Suprapubic skin (tissue), 4 donors: ENCODE measurements around the gene NDUFV2. TPM values are rescaled to one million over a fixed set of nuclear protein-coding genes. Genes with fewer than 3 reads are reported as not detected.
A peak's percentile ranks its signal among the peaks of the same experiment; 100 is the strongest.

ENCODE experiments used
- DNase-seq, 2 donors: peaks; one replicate each; pipeline ENCODE4 v3.0.0-alpha.2; 2019; ENCODE audit warnings: low spot score in 2 of 2
- H3K27ac ChIP-seq: fragments of 200-600 bp; sonication (generic); one replicate; pipeline ENCODE4 v1.5.1; 2019
- H3K27me3 ChIP-seq: fragments of 200-600 bp; sonication (generic); one replicate; pipeline ENCODE4 v1.5.1; 2019
- H3K36me3 ChIP-seq: fragments of 200-600 bp; sonication (generic); one replicate; pipeline ENCODE4 v1.5.1; 2019
- H3K4me1 ChIP-seq: fragments of 200-600 bp; sonication (generic); one replicate; pipeline ENCODE4 v1.5.1; 2019
- H3K4me3 ChIP-seq: fragments of 200-600 bp; sonication (generic); one replicate; pipeline ENCODE4 v1.5.1; 2019; ENCODE audit warnings: mild to moderate bottlenecking
- H3K9me3 ChIP-seq: fragments of 200-600 bp; sonication (generic); one replicate; pipeline ENCODE4 v1.5.1; 2019
- EP300 ChIP-seq: sonication (generic); formaldehyde crosslinking; IDR thresholded peaks from one replicate; pipeline ENCODE4 v1.6.1; 2017; ENCODE audit warnings: antibody characterized with exemption
- POLR2A ChIP-seq, 2 donors: fragments of 450-650 bp; IDR thresholded peaks; one replicate each; pipeline ENCODE4 v1.6.1; 2017; ENCODE audit warnings: antibody characterized with exemption in 2 of 2, mild to moderate bottlenecking in 2 of 2, moderate library complexity in 2 of 2
- POLR2AphosphoS5 ChIP-seq, 3 donors: sonication (generic); formaldehyde crosslinking; IDR thresholded peaks; one replicate each; pipeline ENCODE4 v1.6.1; 2017; ENCODE audit warnings: antibody characterized with exemption in 3 of 3
- WGBS: methylation state at CpG from one replicate; pipeline ENCODE4 v1.1.5; 2018; 5-methylcytosine and 5-hydroxymethylcytosine counted together
- total RNA-seq, 4 donors: library from RNA; depleted of rRNA; stranded (reverse); fragments of >200 nt; gene quantifications; one replicate each; pipeline ENCODE4 v1.1.0, GENCODE V29; 2016
- TF ChIP-seq, protein P1 (sequence below), 2 donors: fragments of 200-600 bp in 1 of 2; fragments of 450-650 bp in 1 of 2; sonication (generic) in 1 of 2; IDR thresholded peaks; one replicate each; pipeline ENCODE4 v1.5.1; 2016 to 2019; ENCODE audit warnings: antibody characterized with exemption in 2 of 2, mild to moderate bottlenecking in 1 of 2, moderate library complexity in 1 of 2

NDUFV2 gene
- total RNA-seq, 4 donors from 2014 or later = 107 to 137 (median 124) TPM

DNA sequence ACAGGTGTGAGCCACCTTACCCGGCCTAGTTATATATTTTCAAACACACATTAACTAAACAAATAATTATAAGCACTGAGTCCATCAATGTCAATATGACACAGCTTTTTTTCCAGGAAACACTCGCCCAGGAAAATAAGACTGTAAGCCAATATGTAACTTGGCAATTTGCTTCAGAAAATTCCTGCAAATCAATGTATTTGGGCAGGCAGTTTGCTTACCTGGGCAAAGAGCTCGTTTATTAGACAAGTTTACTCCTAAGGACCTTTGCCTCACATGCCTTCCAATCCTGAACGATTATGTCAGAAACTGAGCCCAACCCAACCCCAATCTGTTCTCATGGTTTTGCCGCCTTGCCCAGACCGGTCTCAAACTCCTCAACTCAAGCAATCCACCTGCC, 34.7 kb upstream of the NDUFV2 start:
- H3K9me3 ChIP-seq = no peaks in the 10 kb centered on the region
- no peak for DNase-seq
- 72% methylated on average over 6 of the region's 6 CpGs for WGBS
- no peaks in the 10 kb centered on the region for H3K4me1 ChIP-seq
- no peak overlapping the region for H3K27ac ChIP-seq
- no peaks in the 10 kb centered on the region for H3K36me3 ChIP-seq
- no peaks in the 10 kb centered on the region for H3K27me3 ChIP-seq
- no peak overlapping the region for H3K4me3 ChIP-seq
- TF ChIP-seq POLR2A (IDR thresholded peaks at IDR 0.05) (no peak), POLR2AphosphoS5 (IDR thresholded peaks at IDR 0.05) (no peak), EP300 (no peak)
- TF ChIP-seq, protein P1, sequence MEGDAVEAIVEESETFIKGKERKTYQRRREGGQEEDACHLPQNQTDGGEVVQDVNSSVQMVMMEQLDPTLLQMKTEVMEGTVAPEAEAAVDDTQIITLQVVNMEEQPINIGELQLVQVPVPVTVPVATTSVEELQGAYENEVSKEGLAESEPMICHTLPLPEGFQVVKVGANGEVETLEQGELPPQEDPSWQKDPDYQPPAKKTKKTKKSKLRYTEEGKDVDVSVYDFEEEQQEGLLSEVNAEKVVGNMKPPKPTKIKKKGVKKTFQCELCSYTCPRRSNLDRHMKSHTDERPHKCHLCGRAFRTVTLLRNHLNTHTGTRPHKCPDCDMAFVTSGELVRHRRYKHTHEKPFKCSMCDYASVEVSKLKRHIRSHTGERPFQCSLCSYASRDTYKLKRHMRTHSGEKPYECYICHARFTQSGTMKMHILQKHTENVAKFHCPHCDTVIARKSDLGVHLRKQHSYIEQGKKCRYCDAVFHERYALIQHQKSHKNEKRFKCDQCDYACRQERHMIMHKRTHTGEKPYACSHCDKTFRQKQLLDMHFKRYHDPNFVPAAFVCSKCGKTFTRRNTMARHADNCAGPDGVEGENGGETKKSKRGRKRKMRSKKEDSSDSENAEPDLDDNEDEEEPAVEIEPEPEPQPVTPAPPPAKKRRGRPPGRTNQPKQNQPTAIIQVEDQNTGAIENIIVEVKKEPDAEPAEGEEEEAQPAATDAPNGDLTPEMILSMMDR (IDR thresholded peaks at IDR 0.05) = no peak

- TF ChIP-seq, protein P1 (IDR thresholded peaks at IDR 0.05) = no peak
- TF ChIP-seq EP300 (no peak), POLR2AphosphoS5 (IDR thresholded peaks at IDR 0.05) (no peak), POLR2A (IDR thresholded peaks at IDR 0.05) (no peak)
- Histone ChIP-seq H3K4me3 (no peak overlapping the region), H3K27me3 (no peaks in the 10 kb centered on the region), H3K9me3 (no peaks in the 10 kb centered on the region), H3K4me1 (peaks cover 2% of the 10 kb centered on the region), H3K36me3 (no peaks in the 10 kb centered on the region), H3K27ac (no peak overlapping the region)
- no peak for DNase-seq
- 87% methylated on average over 2 of the region's 2 CpGs for WGBS
Observed at GRCh38 chr18:9068346-9068745, 34.2 kb upstream of the NDUFV2 start.

DNA sequence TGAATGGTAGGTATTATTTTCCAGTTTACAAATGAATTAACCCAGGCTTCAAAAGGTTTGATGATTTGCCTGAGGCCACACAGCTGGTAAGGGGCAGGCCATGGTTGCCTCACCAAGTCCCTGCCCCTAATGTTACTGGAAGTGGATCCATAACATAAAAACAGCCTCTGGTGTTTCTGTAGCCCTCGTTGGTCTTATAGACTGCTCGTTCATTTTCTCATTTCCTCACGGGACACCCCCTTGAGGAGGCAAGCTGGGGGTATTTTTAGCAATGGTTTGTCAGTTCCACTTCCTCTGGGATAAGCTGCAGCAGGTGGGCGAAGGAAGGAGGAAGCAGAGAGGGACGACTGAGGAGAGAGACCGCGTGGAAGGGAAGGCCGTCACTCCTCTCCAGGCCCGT, 32.9 kb upstream of the NDUFV2 start:
- DNase-seq = no peak
- WGBS = 54% methylated on average over 9 of the region's 9 CpGs
- no peak overlapping the region for H3K27ac ChIP-seq

DNA sequence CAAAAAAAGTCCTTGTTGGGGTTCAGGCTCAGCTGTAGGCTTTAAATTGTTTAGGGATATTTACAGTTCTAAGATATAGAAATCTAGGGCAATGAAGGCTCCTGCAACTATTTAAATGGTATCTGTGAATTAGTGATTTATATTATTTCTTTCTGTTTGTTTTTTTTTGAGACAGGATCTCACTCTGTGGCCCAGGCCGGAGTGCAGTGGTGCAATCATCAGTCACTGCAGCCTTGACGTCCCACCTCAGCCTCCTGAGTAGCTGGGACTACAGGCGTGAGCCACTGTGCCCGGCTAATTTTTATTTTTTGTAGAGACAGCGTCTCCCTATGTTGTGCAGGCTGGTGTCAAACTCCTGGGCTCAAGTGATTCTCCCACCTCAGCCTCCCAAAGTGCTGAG, 32.3 kb upstream of the NDUFV2 start:
- no peak overlapping the region for H3K4me3 ChIP-seq
- no peaks in the 10 kb centered on the region for H3K36me3 ChIP-seq
- H3K9me3 ChIP-seq = no peaks in the 10 kb centered on the region
- no peaks in the 10 kb centered on the region for H3K27me3 ChIP-seq
- no peak overlapping the region for H3K27ac ChIP-seq
- no peak for DNase-seq
- H3K4me1 ChIP-seq = peaks cover 10% of the 10 kb centered on the region
- WGBS = 90% methylated on average over 5 of the region's 5 CpGs
- TF ChIP-seq EP300 = no peak
- no peak for TF ChIP-seq POLR2A (IDR thresholded peaks at IDR 0.05)
- TF ChIP-seq POLR2AphosphoS5 (IDR thresholded peaks at IDR 0.05) = no peak
- TF ChIP-seq, protein P1 (IDR thresholded peaks at IDR 0.05) = no peak

More for the DNA sequence above, 32.9 kb upstream of the NDUFV2 start:
- Histone ChIP-seq H3K27me3 (no peaks in the 10 kb centered on the region), H3K36me3 (no peaks in the 10 kb centered on the region), H3K4me3 (no peak overlapping the region), H3K9me3 (no peaks in the 10 kb centered on the region), H3K4me1 (peaks cover 10% of the 10 kb centered on the region)
- TF ChIP-seq, protein P1 (IDR thresholded peaks at IDR 0.05) = no peak
- TF ChIP-seq POLR2A (IDR thresholded peaks at IDR 0.05) (no peak), EP300 (no peak), POLR2AphosphoS5 (IDR thresholded peaks at IDR 0.05) (no peak)

GRCh38 chr18:9079818-9080528, 22.5 kb upstream of the NDUFV2 start:
- H3K36me3 ChIP-seq = no peaks in the 10 kb centered on the region
- H3K27ac ChIP-seq = peak overlapping the region; percentile 40
- no peak overlapping the region for H3K4me3 ChIP-seq
- no peaks in the 10 kb centered on the region for H3K9me3 ChIP-seq
- H3K4me1 ChIP-seq = peaks cover 6% of the 10 kb centered on the region
- 65% methylated on average over 6 of the region's 6 CpGs for WGBS
- no peak for DNase-seq
- H3K27me3 ChIP-seq = no peaks in the 10 kb centered on the region
- TF ChIP-seq, protein P1 (IDR thresholded peaks at IDR 0.05) = no peak
- TF ChIP-seq POLR2AphosphoS5 (IDR thresholded peaks at IDR 0.05) (no peak), POLR2A (IDR thresholded peaks at IDR 0.05) (no peak), EP300 (no peak)
